ENCODE measurements around the gene ACER3.
A peak's percentile ranks its signal among the peaks of the same experiment; 100 is the strongest.

Gene ACER3

DNA sequence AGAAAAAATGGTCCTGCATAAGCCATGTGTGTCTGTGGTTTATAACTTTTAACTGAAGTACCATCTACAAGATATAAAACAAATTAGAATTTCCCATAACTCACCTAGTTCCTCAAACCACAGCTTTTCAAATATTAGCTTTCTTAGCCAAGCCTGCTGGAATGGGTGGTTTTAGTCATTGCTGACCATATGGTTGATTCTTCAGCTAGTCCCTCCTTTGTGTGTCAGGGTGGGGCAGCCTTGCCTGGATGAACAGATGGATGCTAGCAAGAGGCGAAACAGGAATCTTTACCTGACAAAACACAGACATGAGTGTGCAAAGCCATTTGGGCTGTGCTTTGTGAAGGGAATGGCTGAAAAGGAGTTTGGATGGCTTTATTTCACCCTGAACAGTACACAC is 166.6 kb downstream of the ACER3 start:
- Mint-ChIP-seq H3K4me1 (no peaks in the 10 kb centered on the region), H3K27ac (no peak overlapping the region), H3K9me3 (no peaks in the 10 kb centered on the region), H3K36me3 (no peaks in the 10 kb centered on the region), H3K27me3 (peaks cover 14% of the 10 kb centered on the region), H3K4me3 (no peak overlapping the region)
- ATAC-seq (ENCODE audit: low read depth) (no peak), DNase-seq (ENCODE audit: low spot score in 2 of 2) (no peak)

DNA sequence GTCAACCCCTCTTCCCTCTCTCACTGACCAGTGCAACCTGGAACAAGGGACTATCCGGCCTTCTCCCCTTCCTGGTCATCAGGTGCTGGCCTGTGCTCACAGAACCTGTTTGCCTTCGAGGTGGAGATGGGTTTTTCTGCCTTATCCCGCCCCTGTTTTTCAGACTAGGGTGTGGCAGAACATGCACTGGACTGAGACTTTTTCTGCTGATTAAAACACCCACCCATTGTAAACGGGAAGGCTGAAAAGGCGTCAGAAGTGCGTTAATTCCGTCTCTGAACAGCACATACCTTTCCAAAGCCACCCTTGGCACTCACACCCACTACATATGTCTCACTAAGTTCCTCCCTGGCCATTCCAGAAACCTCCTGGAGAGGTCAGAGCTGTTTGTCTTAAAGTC is 169.1 kb downstream of the ACER3 start:
- peaks cover 14% of the 10 kb centered on the region for H3K27me3 Mint-ChIP-seq
- H3K4me1 Mint-ChIP-seq, result no peaks in the 10 kb centered on the region
- H3K4me3 Mint-ChIP-seq, result no peak overlapping the region
- no peak overlapping the region for H3K27ac Mint-ChIP-seq
- ATAC-seq (ENCODE audit: low read depth) (no peak), DNase-seq (ENCODE audit: low spot score in 2 of 2) (no peak)
- H3K9me3 Mint-ChIP-seq, result no peaks in the 10 kb centered on the region
- H3K36me3 Mint-ChIP-seq, result no peaks in the 10 kb centered on the region

DNA sequence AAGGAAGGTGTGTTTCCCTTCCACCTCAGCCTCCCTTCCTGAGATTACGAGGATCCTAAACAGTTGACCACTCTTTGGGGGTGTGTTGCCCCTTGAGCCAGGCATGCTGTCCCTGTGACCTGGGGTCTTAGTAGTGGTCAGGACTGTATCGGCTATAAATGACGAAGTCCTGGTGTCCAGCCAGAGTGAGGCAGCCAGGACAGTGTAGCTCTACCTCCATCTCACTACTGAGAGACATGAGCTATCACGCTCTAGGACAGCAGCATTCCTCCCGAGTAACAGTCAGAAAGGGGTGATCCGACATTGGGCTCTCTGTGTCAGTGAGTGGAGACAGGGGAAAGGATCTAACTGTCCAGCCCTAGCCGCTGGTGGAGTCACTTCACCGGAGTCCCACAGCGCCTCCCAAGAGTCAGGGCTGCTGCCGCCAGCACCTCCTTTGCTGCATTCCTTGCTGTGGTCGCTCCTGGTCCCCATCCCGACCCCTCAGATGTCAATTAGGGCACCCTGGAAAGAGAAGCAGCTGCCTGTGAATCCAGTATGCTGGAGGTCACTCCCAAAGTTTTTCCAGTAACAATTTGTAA is 170.2 kb downstream of the ACER3 start:
- peaks cover 14% of the 10 kb centered on the region for H3K27me3 Mint-ChIP-seq
- H3K4me1 Mint-ChIP-seq, result no peaks in the 10 kb centered on the region
- H3K27ac Mint-ChIP-seq, result no peak overlapping the region
- no peaks in the 10 kb centered on the region for H3K36me3 Mint-ChIP-seq
- ATAC-seq (ENCODE audit: low read depth) (no peak), DNase-seq (ENCODE audit: low spot score in 2 of 2) (no peak)
- no peaks in the 10 kb centered on the region for H3K9me3 Mint-ChIP-seq
- no peak overlapping the region for H3K4me3 Mint-ChIP-seq

DNA sequence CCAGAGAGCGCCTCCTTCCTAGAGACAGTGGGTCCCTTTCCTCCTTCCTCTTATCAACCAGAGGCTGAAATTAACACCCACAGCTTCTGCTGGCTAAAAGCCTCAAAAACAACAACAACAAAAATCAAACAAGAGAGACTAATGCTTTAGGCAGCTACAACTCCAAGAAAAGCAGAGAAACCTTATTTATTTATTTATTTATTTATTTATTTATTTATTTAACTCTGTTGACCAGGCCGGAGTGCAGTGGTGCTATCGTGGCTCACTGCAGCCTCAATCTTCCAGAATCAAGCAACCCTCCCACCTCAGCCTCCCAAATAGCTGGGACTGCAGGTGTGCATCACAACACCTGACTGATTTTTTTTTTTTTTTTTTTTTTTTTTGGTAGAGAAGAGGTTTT is 170.9 kb downstream of the ACER3 start:
- Mint-ChIP-seq H3K9me3 (no peaks in the 10 kb centered on the region), H3K36me3 (no peaks in the 10 kb centered on the region), H3K27ac (no peak overlapping the region), H3K4me3 (no peak overlapping the region), H3K4me1 (no peaks in the 10 kb centered on the region), H3K27me3 (peaks cover 14% of the 10 kb centered on the region)
- DNase-seq (ENCODE audit: low spot score in 2 of 2) (no peak), ATAC-seq (ENCODE audit: low read depth) (no peak)

DNA sequence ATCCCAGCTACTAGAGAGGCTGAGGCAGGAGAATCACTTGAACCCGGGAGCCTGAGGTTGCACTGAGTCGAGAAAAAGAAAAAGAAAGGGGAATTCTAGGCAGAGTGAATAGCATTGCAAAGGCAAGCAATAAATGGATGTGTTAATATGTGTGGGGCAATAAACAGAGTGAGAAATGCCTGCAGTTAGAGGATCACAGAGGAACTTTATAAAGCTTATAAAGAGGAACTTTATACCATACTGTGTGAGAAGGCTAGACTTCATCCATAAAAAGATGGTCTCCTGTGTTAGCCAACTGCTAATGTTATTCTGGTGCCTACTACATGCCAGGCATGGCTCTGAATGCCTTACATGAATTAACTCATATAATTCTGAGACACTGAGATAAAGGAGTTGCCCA is 174.3 kb downstream of the ACER3 start:
- H3K27ac Mint-ChIP-seq, result no peak overlapping the region
- no peak for DNase-seq (ENCODE audit: low spot score in 2 of 2)
- H3K36me3 Mint-ChIP-seq, result peaks cover 2% of the 10 kb centered on the region
- no peak for ATAC-seq (ENCODE audit: low read depth)
- no peaks in the 10 kb centered on the region for H3K9me3 Mint-ChIP-seq
- H3K27me3 Mint-ChIP-seq, result peaks cover 24% of the 10 kb centered on the region
- H3K4me3 Mint-ChIP-seq, result no peak overlapping the region
- H3K4me1 Mint-ChIP-seq, result peaks cover 15% of the 10 kb centered on the region

DNA sequence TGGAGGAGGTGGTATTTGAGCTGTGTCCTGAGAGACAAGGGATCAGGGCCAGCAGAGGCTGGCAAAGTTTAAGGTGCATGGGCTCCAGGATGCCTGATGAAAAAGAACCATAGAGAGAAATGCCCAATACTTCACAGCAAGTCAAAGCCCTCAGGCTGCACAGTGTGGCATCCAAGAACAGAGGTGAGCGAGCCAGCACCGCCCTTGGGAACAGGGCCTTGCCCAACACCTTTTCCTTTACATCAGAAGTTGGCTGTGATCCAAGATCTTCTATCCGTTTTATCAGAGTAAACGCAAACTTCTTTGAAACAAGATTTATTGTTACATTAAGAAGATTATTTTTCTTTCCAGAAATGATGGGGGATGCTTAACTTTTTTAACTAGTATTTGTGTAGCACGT is 174.9 kb downstream of the ACER3 start:
- DNase-seq (ENCODE audit: low spot score in 2 of 2), result no peak
- Mint-ChIP-seq H3K9me3 (no peaks in the 10 kb centered on the region), H3K4me3 (no peak overlapping the region), H3K36me3 (peaks cover 3% of the 10 kb centered on the region), H3K27me3 (peaks cover 23% of the 10 kb centered on the region), H3K4me1 (peaks cover 15% of the 10 kb centered on the region), H3K27ac (no peak overlapping the region)
- no peak for ATAC-seq (ENCODE audit: low read depth)

DNA sequence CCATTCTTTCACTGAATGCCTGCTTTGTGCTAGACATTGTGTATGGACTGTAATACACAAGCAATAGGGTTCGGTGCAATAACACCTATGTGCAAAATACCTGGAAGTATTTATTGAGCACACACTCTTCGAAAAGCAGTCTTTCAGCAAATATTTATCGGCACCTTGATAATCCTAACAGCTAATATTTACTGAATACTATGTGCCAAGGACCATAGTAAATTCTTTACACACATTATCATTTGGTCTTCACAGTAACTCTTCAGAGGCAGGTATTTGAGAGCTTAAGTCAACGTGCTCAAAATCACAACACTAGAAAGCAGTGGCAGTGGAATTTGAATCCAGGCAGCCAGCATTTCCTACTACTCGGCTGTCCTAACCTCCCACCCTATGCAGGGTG is 175.7 kb downstream of the ACER3 start:
- Mint-ChIP-seq H3K9me3 (no peaks in the 10 kb centered on the region), H3K4me3 (no peak overlapping the region), H3K36me3 (peaks cover 3% of the 10 kb centered on the region), H3K4me1 (peaks cover 15% of the 10 kb centered on the region), H3K27ac (no peak overlapping the region), H3K27me3 (peaks cover 28% of the 10 kb centered on the region)
- ATAC-seq (ENCODE audit: low read depth) (no peak), DNase-seq (ENCODE audit: low spot score in 2 of 2) (no peak)

DNA sequence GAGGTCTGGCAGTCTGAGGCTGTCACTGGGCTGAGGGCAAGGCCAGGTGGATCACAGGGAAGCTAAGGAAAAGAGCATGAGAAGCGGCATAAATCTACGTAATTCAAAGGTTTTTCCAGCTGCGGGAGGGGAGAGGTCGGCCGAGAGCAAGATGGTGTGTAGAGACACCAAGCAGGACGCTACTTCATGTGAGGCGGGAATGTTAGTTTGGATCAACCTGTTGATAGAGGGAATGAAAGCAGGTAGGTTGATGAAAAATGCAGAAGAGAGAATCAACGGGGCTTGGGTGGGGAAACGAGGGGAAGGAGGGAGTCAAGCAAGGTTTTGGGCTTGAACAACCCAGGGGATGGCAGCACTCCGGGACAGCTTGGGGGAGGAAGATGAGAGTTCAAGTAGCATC is 176.3 kb downstream of the ACER3 start:
- H3K27ac Mint-ChIP-seq, result no peak overlapping the region
- H3K27me3 Mint-ChIP-seq, result peaks cover 28% of the 10 kb centered on the region
- peaks cover 15% of the 10 kb centered on the region for H3K4me1 Mint-ChIP-seq
- DNase-seq (ENCODE audit: low spot score in 2 of 2), result no peak
- H3K9me3 Mint-ChIP-seq, result no peaks in the 10 kb centered on the region
- H3K4me3 Mint-ChIP-seq, result no peak overlapping the region
- no peak for ATAC-seq (ENCODE audit: low read depth)
- peaks cover 3% of the 10 kb centered on the region for H3K36me3 Mint-ChIP-seq

DNA sequence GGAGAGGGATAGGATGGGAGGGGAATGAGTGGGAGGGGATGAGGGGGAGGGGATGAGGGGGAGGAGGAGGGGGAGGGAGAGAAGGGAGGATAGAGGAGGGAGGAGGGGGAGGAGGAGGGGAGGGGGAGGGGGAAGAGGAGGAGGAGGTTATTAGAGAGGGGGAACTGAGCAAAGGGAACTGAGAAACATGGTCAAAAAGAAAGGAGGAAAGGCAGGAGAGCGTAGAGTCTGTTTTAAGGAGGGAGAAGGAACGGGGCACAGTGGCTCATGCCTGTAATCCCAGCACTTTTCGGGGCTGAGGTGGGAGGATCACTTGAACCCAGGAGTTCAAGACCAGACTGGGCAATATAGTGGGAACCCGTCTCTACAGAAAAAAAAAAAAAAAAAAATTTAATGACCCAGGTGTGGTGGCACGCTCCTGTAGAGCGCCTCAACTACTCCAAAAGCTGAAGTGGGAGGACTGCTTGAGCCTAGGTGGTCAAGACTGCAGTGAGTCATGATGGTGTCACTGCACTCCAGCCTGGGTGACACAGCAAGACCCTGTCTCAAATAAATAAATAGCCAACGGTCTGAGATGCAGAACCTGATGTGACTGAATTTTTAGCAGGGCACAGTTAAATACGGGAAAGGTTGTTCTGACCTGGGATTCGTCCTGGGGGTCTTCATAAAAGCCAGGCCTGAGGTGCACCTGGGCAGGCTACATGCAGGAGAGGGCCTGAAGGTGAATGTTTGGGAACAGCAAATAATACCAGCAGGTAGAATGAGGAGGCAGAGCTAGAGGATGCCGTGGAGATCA is 177.5 kb downstream of the ACER3 start:
- DNase-seq (ENCODE audit: low spot score in 2 of 2) (no peak), ATAC-seq (ENCODE audit: low read depth) (no peak)
- H3K4me1 Mint-ChIP-seq, result peaks cover 15% of the 10 kb centered on the region
- H3K4me3 Mint-ChIP-seq, result peak overlapping the region; percentile 75
- H3K27ac Mint-ChIP-seq, result peak overlapping the region; percentile 21
- peaks cover 34% of the 10 kb centered on the region for H3K27me3 Mint-ChIP-seq
- peaks cover 3% of the 10 kb centered on the region for H3K36me3 Mint-ChIP-seq
- H3K9me3 Mint-ChIP-seq, result no peaks in the 10 kb centered on the region

DNA sequence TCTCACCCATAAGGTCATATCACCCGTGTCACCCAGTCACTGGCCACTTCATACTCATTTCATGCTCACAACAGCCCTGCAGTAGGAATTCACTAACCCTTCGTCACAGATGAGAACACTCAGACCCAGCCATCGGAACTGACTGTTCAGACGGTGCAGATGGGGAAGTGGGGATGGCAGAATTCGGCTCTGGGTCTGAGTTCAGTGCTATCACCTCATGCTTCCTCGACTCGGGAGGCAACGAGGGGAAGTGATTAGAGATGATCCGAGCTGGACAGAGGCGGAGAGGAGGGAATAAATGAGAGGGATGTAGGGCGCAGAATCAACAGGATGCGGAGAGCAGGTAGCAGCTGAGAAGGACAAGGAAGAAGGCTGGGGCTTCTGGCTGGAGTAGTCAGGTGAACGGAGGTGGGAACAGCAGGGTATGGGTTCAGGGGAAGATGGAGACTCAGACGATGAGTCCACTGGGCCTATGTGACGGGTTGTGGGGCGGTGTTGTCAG is 178.2 kb downstream of the ACER3 start:
- DNase-seq (ENCODE audit: low spot score in 2 of 2) (no peak), ATAC-seq (ENCODE audit: low read depth) (peak; percentile 70)
- peaks cover 3% of the 10 kb centered on the region for H3K36me3 Mint-ChIP-seq
- peak overlapping the region; percentile 21 for H3K27ac Mint-ChIP-seq
- H3K4me1 Mint-ChIP-seq, result peaks cover 15% of the 10 kb centered on the region
- peak overlapping the region; percentile 75 for H3K4me3 Mint-ChIP-seq
- peaks cover 37% of the 10 kb centered on the region for H3K27me3 Mint-ChIP-seq
- H3K9me3 Mint-ChIP-seq, result no peaks in the 10 kb centered on the region

DNA sequence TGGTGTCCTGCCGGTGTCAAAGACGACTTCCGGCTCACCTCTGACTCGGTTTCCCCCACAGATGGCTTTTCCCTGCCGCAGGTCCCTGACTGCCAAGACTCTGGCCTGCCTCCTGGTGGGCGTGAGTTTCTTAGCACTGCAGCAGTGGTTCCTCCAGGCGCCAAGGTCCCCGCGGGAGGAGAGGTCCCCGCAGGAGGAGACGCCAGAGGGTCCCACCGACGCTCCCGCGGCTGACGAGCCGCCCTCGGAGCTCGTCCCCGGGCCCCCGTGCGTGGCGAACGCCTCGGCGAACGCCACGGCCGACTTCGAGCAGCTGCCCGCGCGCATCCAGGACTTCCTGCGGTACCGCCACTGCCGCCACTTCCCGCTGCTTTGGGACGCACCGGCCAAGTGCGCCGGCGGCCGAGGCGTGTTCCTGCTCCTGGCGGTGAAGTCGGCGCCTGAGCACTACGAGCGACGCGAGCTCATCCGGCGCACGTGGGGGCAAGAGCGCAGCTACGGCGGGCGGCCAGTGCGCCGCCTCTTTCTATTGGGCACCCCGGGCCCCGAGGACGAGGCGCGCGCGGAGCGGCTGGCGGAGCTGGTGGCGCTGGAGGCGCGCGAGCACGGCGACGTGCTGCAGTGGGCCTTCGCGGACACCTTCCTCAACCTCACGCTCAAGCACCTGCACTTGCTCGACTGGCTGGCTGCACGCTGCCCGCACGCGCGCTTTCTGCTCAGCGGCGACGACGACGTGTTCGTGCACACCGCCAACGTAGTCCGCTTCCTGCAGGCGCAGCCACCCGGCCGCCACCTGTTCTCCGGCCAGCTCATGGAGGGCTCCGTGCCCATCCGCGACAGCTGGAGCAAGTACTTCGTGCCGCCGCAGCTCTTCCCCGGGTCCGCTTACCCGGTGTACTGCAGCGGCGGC is 179.0 kb downstream of the ACER3 start:
- Mint-ChIP-seq H3K4me1 (peaks cover 15% of the 10 kb centered on the region), H3K27me3 (peaks cover 41% of the 10 kb centered on the region), H3K9me3 (no peaks in the 10 kb centered on the region), H3K36me3 (peaks cover 3% of the 10 kb centered on the region), H3K27ac (peak overlapping the region; percentile 21), H3K4me3 (peak overlapping the region; percentile 28)
- peak; percentile 43 for ATAC-seq (ENCODE audit: low read depth)
- no peak for DNase-seq (ENCODE audit: low spot score in 2 of 2)

DNA sequence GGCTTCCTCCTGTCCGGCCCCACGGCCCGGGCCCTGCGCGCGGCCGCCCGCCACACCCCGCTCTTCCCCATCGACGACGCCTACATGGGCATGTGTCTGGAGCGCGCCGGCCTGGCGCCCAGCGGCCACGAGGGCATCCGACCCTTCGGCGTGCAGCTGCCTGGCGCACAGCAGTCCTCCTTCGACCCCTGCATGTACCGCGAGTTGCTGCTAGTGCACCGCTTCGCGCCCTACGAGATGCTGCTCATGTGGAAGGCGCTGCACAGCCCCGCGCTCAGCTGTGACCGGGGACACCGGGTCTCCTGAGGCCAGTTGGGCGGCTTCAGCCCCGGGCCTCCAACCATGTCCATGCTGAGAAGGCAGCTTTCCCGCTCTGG is 179.7 kb downstream of the ACER3 start:
- Mint-ChIP-seq H3K36me3 (peaks cover 3% of the 10 kb centered on the region), H3K4me1 (peaks cover 15% of the 10 kb centered on the region), H3K9me3 (no peaks in the 10 kb centered on the region), H3K27ac (no peak overlapping the region), H3K4me3 (peak overlapping the region; percentile 46), H3K27me3 (peaks cover 43% of the 10 kb centered on the region)
- no peak for DNase-seq (ENCODE audit: low spot score in 2 of 2)
- ATAC-seq (ENCODE audit: low read depth), result no peak

DNA sequence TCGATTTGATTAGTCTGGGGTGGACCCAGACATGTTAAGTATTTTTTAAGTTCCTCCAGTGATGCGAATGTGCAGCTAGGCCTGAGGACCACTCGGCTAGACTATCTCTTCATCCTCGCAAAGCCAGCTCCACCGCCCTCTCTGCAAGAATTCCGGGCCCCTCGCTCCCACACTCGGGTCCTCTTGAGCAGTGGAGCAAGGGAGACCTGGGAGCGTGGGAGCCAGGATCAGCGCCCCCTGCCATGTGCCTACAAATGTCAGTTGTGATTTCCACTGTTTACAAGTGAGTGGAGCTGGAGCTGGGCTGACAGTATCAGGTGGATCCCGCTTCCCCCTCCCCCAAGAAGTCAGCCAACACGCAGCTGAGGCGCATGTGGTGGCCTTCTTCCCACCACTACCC is 180.2 kb downstream of the ACER3 start:
- Mint-ChIP-seq H3K4me1 (peaks cover 15% of the 10 kb centered on the region), H3K9me3 (no peaks in the 10 kb centered on the region), H3K4me3 (peak overlapping the region; percentile 46), H3K27me3 (peaks cover 47% of the 10 kb centered on the region), H3K36me3 (peaks cover 3% of the 10 kb centered on the region), H3K27ac (no peak overlapping the region)
- ATAC-seq (ENCODE audit: low read depth) (no peak), DNase-seq (ENCODE audit: low spot score in 2 of 2) (no peak)

DNA sequence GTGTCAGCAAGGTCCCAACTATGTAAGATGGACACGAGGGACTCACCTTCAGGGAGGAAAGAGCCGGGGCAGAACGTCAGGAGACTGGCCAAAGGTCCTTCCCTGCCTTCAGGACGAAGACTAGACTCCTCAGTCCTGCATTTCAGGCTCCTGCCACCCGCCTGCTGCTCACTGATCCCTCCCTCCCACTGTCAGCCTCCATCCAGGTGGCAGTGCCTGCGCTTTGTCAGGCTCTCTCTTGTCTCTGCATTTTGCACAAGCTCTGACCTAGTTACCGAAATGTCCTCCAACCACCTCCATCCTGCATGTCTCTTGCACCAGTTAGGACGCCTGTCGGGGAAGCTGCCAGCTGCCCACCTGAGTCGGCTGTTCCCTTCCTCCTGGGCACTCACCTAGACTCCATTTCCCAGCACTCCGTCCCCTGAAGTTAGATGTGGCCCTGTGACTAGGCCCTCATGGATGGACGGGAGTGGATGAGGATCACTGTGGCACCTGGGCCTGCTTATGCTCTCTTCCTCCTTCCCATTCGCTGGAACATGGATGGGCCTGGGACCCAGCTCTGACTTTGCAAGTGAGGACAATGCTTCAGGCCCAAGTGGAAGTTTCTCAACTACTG is 181.5 kb downstream of the ACER3 start:
- Mint-ChIP-seq H3K4me3 (no peak overlapping the region), H3K27me3 (peaks cover 45% of the 10 kb centered on the region), H3K4me1 (peaks cover 18% of the 10 kb centered on the region), H3K9me3 (no peaks in the 10 kb centered on the region), H3K27ac (no peak overlapping the region), H3K36me3 (peaks cover 3% of the 10 kb centered on the region)
- no peak for DNase-seq (ENCODE audit: low spot score in 2 of 2)
- ATAC-seq (ENCODE audit: low read depth), result no peak

All from memory B cell (primary cell).